Trophoblast cell (in vitro differentiated cells and primary cell): ENCODE data around the gene TRIM38.
"Not testable (repeated sequence)": the region's sequence is repeated elsewhere in the genome, so short reads cannot be mapped to it uniquely, and the experiment has no call there.

ENCODE experiments used
- DNase-seq, 2 donors: peaks; one replicate each; pipeline ENCODE4 v3.0.0-alpha.2; 2016
- H2AFZ ChIP-seq: 2 replicates; pipeline ENCODE4 v1.6.1; 2013; ENCODE audit warnings: low read length, moderate library complexity, mild to moderate bottlenecking; ENCODE audit not compliant: insufficient read depth, poor library complexity
- H2AK5ac ChIP-seq: 2 replicates; pipeline ENCODE4 v1.6.1; 2013; ENCODE audit warnings: mild to moderate bottlenecking, low read length
- H2BK120ac ChIP-seq: 2 replicates; pipeline ENCODE4 v1.6.1; 2013; ENCODE audit warnings: low read length, mild to moderate bottlenecking, moderate library complexity; ENCODE audit not compliant: insufficient read depth, poor library complexity
- H2BK12ac ChIP-seq: 2 replicates; pipeline ENCODE4 v1.6.1; 2013; ENCODE audit warnings: mild to moderate bottlenecking, low read length, moderate library complexity
- H2BK5ac ChIP-seq: 2 replicates; pipeline ENCODE4 v1.6.1; 2013; ENCODE audit warnings: low read length, low read depth, moderate library complexity, mild to moderate bottlenecking; ENCODE audit not compliant: poor library complexity
- H3K14ac ChIP-seq: 2 replicates; pipeline ENCODE4 v1.6.1; 2013; ENCODE audit warnings: mild to moderate bottlenecking, low read length
- H3K18ac ChIP-seq: 2 replicates; pipeline ENCODE4 v1.6.1; 2013; ENCODE audit warnings: mild to moderate bottlenecking, low read length
- H3K23ac ChIP-seq: 2 replicates; pipeline ENCODE4 v1.6.1; 2013; ENCODE audit warnings: low read length
- H3K27ac ChIP-seq: 2 replicates; pipeline ENCODE4 v1.5.1; 2013; ENCODE audit warnings: low read depth, mild to moderate bottlenecking, inconsistent platforms, low read length, moderate library complexity
- H3K27me3 ChIP-seq: 2 replicates; pipeline ENCODE4 v1.6.1; 2013; ENCODE audit warnings: inconsistent platforms, mild to moderate bottlenecking, low read length, moderate library complexity; ENCODE audit not compliant: insufficient read depth
- H3K36me3 ChIP-seq, 2 experiments: 1 replicate in 1 of 2; 2 replicates in 1 of 2; pipeline ENCODE4 v1.6.1; 2013; ENCODE audit warnings: low read length in 2 of 2, mild to moderate bottlenecking in 2 of 2, moderate library complexity in 1 of 2; ENCODE audit not compliant: insufficient read depth in 2 of 2, control insufficient read depth in 1 of 2
- H3K4ac ChIP-seq: 2 replicates; pipeline ENCODE4 v1.6.1; 2013; ENCODE audit warnings: low read depth, mild to moderate bottlenecking, low read length, moderate library complexity
- H3K4me1 ChIP-seq, 2 experiments: 1 replicate in 1 of 2; 2 replicates in 1 of 2; pipeline ENCODE4 v1.6.1; 2013; ENCODE audit warnings: low read length in 2 of 2, mild to moderate bottlenecking in 2 of 2, moderate library complexity in 1 of 2; ENCODE audit not compliant: insufficient read depth in 2 of 2, control insufficient read depth in 1 of 2
- H3K4me2 ChIP-seq: 2 replicates; pipeline ENCODE4 v1.6.1; 2013; ENCODE audit warnings: inconsistent platforms, mild to moderate bottlenecking, low read length, moderate library complexity
- H3K4me3 ChIP-seq: 2 replicates; pipeline ENCODE4 v1.5.1; 2013; ENCODE audit warnings: mild to moderate bottlenecking, low read depth, low read length, inconsistent platforms
- H3K79me1 ChIP-seq: one replicate; pipeline ENCODE4 v1.6.1; 2013; ENCODE audit warnings: low read length
- H3K79me2 ChIP-seq: 2 replicates; pipeline ENCODE4 v1.6.1; 2013; ENCODE audit warnings: low read length, mild to moderate bottlenecking; ENCODE audit not compliant: control insufficient read depth, insufficient read depth, poor library complexity
- H3K9ac ChIP-seq: 2 replicates; pipeline ENCODE4 v1.6.1; 2013; ENCODE audit warnings: mild to moderate bottlenecking, low read length
- H3K9me3 ChIP-seq: 2 replicates; pipeline ENCODE4 v1.6.1; 2013; ENCODE audit warnings: low read depth, mild to moderate bottlenecking, control low read depth, inconsistent platforms, low read length; ENCODE audit not compliant: insufficient read depth
- H4K12ac ChIP-seq: 2 replicates; pipeline ENCODE4 v1.6.1; 2013; ENCODE audit warnings: low read depth, mild to moderate bottlenecking, low read length, moderate library complexity
- H4K8ac ChIP-seq: 2 replicates; pipeline ENCODE4 v1.6.1; 2013; ENCODE audit warnings: low read depth, mild to moderate bottlenecking, low read length, moderate library complexity
- H4K91ac ChIP-seq: one replicate; pipeline ENCODE4 v1.6.1; 2013; ENCODE audit warnings: low read depth, mild to moderate bottlenecking, low read length, moderate library complexity
- WGBS: extraction: QIAGEN DNeasy Blood & Tissue Kit; methylation state at CpG from one replicate; pipeline ENCODE4 v1.1.7; 2013; ENCODE audit warnings: missing lambda C conversion rate; ENCODE audit not compliant: insufficient read length, insufficient coverage; ENCODE audit errors: extremely low coverage; 5-methylcytosine and 5-hydroxymethylcytosine counted together

Gene TRIM38

GRCh38 chr6:26000366-26001144 lies 38.0 kb downstream of the TRIM38 start:
- no peak for DNase-seq
- Histone ChIP-seq H3K23ac (no peak overlapping the region), H3K14ac (no peak overlapping the region), H3K9ac (no peak overlapping the region), H3K4me1 (peaks cover 0 to 2% of the 10 kb centered on the region in 2 experiments), H2AK5ac (peak overlapping the region; percentile 32), H3K4me3 (no peak overlapping the region), H3K4ac (no peak overlapping the region), H3K18ac (no peak overlapping the region), H3K79me2 (no peaks in the 10 kb centered on the region), H2BK5ac (no peak overlapping the region), H2BK12ac (no peak overlapping the region), H4K8ac (no peak overlapping the region), H2BK120ac (no peak overlapping the region), H2AFZ (no peak overlapping the region), H3K27ac (no peak overlapping the region), H3K36me3 (no peaks in the 10 kb centered on the region), H4K12ac (no peak overlapping the region), H3K4me2 (no peak overlapping the region), H3K9me3 (no peaks in the 10 kb centered on the region), H3K79me1 (no peaks in the 10 kb centered on the region), H3K27me3 (no peaks in the 10 kb centered on the region), H4K91ac (no peak overlapping the region)
- no CpG with 5 or more reads among the region's 9 CpGs for WGBS

DNA sequence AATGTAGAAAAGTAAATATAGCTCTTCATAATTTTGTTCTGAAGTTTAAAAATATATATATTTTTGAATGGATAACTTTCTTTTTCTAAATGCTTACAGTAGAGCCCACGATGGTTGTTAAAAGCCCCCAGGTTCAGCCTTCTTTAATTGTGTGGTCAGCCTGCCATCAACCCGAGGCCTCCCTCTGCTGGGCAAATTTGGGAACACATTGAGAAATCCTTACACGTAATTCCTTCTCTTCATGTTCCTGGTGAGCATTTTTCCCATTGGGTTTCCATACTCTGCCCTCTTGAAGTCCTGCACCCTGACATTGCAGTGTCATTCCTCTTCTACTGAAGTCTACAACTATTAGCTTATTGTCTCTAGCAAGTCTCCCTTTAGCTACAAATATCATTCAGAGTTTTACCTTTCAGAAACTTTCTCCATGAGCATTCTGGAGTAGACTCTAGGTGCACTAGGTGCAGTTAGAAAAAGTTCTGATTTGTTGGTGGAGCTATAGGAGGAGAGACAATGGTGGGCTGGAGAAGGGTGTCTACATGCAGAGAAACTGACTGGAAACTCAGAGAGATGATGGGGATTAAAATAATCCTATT lies 40.6 kb downstream of the TRIM38 start:
- no peak overlapping the region for H3K9ac ChIP-seq
- H3K79me2 ChIP-seq = no peaks in the 10 kb centered on the region
- no peaks in the 10 kb centered on the region for H3K27me3 ChIP-seq
- H3K4me1 ChIP-seq = peaks cover 0 to 2% of the 10 kb centered on the region in 2 experiments
- H3K18ac ChIP-seq = no peak overlapping the region
- WGBS = no CpG with 5 or more reads among the region's 3 CpGs
- H4K12ac ChIP-seq = no peak overlapping the region
- H4K91ac ChIP-seq = no peak overlapping the region
- H2AFZ ChIP-seq = no peak overlapping the region
- H2AK5ac ChIP-seq = no peak overlapping the region
- no peak overlapping the region for H2BK12ac ChIP-seq
- H3K14ac ChIP-seq = no peak overlapping the region
- H3K4ac ChIP-seq = no peak overlapping the region
- no peak overlapping the region for H2BK120ac ChIP-seq
- peak; percentile 37 to 78 for DNase-seq
- no peak overlapping the region for H3K23ac ChIP-seq
- H3K79me1 ChIP-seq = no peaks in the 10 kb centered on the region
- no peak overlapping the region for H3K4me2 ChIP-seq
- no peak overlapping the region for H2BK5ac ChIP-seq
- H3K36me3 ChIP-seq = peaks cover 0 to under 1% of the 10 kb centered on the region in 2 experiments
- no peaks in the 10 kb centered on the region for H3K9me3 ChIP-seq
- H3K4me3 ChIP-seq = no peak overlapping the region
- H3K27ac ChIP-seq = no peak overlapping the region
- no peak overlapping the region for H4K8ac ChIP-seq

DNA sequence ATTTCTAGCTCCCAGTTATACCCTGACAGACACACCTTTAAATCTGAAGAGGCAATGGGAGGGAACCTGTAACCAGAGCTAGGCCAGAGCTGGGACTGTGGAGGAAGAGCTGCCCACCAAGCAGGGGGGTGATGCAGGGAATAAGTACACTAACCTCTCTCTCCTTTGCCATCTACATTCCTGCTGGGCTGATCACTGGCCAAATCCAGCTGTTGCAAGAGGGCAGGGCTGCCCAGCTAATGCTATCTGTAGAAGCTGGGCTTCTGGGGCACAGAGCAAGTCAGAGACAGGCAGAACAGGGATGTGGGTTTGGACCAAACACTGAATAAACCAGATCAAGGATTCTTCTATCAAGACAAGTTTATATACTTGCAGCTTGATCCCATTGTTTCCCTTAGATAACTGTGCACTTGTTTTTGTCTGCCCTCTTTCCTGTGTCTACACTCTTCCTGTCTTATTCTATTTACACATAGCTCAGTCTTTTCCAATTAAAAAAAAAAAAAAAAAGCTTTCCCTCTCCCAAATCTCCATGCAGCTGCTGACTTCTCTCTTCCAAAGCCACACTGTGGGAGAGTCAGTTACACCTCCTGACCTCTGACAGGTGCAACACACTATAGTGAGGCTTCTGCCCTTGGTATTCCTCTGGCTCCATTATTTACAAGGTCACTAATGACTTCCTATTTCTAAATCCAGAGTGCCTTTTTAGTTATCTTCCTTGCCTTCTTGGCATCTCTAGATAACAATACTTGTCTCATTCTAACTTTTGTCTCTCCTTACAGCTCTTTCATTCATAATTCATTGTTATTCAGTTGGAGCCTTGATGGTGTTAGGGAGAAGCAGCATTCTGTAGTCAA lies 43.7 kb downstream of the TRIM38 start:
- H3K4me3 ChIP-seq = no peak overlapping the region

DNA sequence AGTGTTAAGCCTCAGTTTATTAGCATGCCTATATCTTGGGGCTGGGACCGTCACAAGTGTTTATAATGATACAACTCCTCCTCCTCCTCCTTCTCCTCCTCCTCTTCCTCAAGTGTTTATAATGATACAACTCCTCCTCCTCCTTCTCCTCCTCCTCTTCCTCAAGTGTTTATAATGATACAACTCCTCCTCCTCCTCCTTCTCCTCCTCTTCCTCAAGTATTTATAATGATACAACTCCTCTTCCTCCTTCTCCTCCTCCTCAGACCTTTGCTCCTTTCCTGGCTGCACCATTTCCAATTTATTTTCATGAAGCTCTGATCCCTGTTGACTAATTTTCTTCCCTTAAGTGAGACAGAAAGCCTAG lies 44.3 kb downstream of the TRIM38 start:
- not testable (repeated sequence) for H3K14ac ChIP-seq, H4K12ac ChIP-seq, H3K23ac ChIP-seq, H3K4ac ChIP-seq, H4K91ac ChIP-seq, H3K9me3 ChIP-seq, H3K36me3 ChIP-seq, H3K4me2 ChIP-seq, H3K27me3 ChIP-seq, H3K27ac ChIP-seq, H3K4me3 ChIP-seq, H3K79me2 ChIP-seq, H3K4me1 ChIP-seq, H2BK12ac ChIP-seq, H3K18ac ChIP-seq, H2AFZ ChIP-seq, H2BK5ac ChIP-seq, H2AK5ac ChIP-seq, H3K79me1 ChIP-seq, H4K8ac ChIP-seq, DNase-seq, H3K9ac ChIP-seq, H2BK120ac ChIP-seq
- no CpG with 5 or more reads among the region's 1 CpG for WGBS

More for the DNA sequence above, 43.7 kb downstream of the TRIM38 start:
- Histone ChIP-seq H4K12ac (no peak overlapping the region), H3K9ac (no peak overlapping the region), H2BK12ac (no peak overlapping the region), H3K23ac (no peak overlapping the region), H2AFZ (no peak overlapping the region), H3K27me3 (no peaks in the 10 kb centered on the region), H4K91ac (no peak overlapping the region), H3K4me1 (no peaks in the 10 kb centered on the region), H3K14ac (no peak overlapping the region), H2AK5ac (no peak overlapping the region), H2BK5ac (no peak overlapping the region), H4K8ac (no peak overlapping the region), H2BK120ac (no peak overlapping the region), H3K27ac (no peak overlapping the region), H3K4ac (no peak overlapping the region), H3K36me3 (peaks cover 0 to 1% of the 10 kb centered on the region in 2 experiments), H3K9me3 (no peaks in the 10 kb centered on the region), H3K4me2 (no peak overlapping the region), H3K79me2 (no peaks in the 10 kb centered on the region), H3K18ac (no peak overlapping the region), H3K79me1 (no peaks in the 10 kb centered on the region)
- DNase-seq = no peak
